ENCODE results near the gene CFAP90.
A peak's percentile ranks its signal among the peaks of the same experiment; 100 is the strongest.

Gene CFAP90

GRCh38 chr5:7850395-7851239 is at the start of gene CFAP90:
TSS of gene CFAP90 (minus strand) at chr5:7851133. CDS start at chr5:7851021, 112 bp downstream.
- peak; percentile 28 for DNase-seq (ENCODE audit: low spot score)

DNA sequence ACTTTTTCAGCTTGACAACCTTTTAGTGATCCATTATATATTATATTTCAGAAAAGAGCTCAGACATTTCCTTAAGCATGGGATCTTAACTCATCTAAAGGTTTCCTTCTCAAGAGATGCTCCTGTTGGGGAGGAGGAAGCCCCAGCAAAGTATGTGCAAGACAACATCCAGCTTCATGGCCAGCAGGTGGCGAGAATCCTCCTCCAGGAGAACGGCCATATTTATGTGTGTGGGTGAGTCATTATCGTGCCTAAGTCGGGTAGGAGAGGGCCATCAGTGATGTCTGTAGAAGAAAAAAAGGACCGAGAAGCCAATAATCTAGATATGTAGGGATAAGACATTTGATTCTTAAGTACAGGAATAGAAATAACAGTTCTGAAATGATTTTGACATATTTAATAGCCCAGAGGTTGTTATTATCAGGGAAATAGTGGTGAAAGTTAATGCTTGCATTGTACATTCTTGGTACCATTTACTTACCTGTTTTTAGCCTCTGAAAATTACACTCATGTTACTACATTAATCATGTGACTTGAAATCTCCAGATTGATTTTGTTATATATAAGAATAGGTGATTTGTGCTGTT is 46.2 kb upstream of the CFAP90 start:
- DNase-seq (ENCODE audit: low spot score), result peak; percentile 53

DNA sequence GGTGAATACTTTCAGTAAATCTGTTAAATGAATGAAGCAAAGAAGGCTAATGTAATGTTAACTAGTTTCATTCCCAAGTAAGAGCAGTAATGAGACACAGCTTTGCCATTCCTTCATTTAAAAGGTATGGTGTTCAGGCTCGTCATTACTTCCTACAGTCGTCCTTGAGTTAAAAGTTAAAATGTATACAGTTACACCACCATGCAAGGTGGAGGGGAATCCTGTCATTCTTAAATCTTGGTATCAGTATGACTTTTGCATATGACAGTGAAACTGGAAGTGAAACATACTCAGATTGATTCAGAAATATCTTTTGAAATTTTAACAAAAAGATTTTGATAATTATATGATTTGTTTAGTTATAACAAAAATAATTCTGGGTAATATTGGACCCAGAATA is 43.9 kb upstream of the CFAP90 start:
- DNase-seq (ENCODE audit: low spot score), result no peak

DNA sequence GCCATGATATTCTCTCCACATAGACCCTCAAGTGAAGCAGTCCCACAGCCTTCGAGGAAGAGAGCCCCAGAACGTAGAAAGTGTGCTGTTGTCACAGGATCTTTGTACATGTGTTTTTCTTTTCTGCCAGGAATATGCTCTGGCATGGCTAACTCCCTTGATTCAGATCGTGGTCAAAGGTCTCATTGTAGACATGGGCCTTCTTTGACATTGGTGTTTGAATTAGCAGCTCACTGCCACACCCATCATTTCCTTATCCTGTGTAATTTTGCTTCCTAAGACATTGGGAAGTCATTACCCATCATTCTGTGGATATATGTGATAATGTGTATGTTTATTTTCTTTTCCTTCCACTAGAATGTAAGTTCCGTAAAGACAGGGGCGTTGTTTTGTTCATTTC is 43.5 kb upstream of the CFAP90 start:
- no peak for DNase-seq (ENCODE audit: low spot score)

- no peak for DNase-seq (ENCODE audit: low spot score)
These were observed 38.0 kb upstream of the CFAP90 start for GRCh38 chr5:7888901-7889300.

- DNase-seq (ENCODE audit: low spot score), result peak; percentile 60
These were observed 36.0 kb upstream of the CFAP90 start for GRCh38 chr5:7886849-7887475.

- no peak for DNase-seq (ENCODE audit: low spot score)
These were observed 33.7 kb upstream of the CFAP90 start for GRCh38 chr5:7884491-7885267.

DNA sequence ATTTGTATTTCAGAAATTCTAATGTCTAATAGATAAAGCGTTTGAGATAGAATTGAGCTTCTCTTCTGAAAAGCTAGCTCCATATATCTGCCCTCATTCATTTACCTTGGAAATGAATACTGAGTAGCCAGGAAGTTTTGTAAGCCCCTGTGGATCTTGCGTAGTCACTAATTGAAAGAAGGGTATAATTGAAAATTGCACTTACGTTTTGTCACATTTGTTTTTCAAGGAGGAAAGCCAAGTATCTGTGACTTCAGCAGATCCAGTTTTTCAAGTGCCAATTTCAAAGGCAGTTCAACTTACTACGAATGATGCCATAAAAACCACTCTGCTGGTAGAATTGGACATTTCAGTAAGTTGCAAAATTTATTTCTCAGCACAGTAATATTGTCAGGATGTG is 32.0 kb upstream of the CFAP90 start:
- no peak for DNase-seq (ENCODE audit: low spot score)

DNA sequence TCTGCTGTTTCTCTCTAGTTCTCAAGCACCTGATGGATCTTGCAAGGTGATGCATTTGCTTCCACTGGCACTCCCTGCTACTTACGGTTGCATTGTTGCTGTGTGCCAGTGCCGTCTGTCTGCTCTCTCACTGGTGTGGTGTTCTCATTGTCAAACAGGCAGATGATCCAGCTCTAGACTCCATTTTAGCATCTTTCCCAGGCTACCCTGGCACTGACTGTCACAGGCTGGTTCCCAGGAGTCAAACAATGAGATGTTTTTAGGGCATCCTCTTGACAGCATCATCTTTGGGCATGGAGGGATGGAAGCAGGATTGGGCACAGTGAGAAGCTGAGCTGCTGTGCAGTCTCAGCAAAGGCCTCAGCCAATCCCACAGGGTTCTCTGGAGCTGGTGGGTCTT is 30.9 kb upstream of the CFAP90 start:
- DNase-seq (ENCODE audit: low spot score), result no peak

DNA sequence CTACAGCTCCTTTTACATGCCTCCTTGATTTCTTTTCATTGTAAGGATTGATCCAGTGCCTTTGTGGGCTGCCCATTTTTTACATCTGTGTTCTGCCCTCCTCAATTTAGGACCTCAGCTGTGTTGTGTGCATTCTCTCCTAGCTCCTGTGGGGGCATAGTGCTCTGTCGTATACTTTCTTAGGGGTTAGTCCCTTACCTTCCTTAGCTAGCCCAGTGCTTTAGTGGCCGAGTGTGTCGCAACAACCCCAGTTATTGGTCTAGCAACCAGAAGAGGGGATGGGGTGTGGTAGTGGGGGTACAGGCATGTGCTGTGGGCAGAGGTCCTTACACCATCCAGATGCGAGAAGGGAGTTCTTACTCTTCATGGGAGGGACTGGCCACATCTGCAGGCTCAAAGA is 30.2 kb upstream of the CFAP90 start:
- no peak for DNase-seq (ENCODE audit: low spot score)

- DNase-seq (ENCODE audit: low spot score), result no peak
These were observed 27.5 kb upstream of the CFAP90 start for GRCh38 chr5:7878381-7878873.

DNA sequence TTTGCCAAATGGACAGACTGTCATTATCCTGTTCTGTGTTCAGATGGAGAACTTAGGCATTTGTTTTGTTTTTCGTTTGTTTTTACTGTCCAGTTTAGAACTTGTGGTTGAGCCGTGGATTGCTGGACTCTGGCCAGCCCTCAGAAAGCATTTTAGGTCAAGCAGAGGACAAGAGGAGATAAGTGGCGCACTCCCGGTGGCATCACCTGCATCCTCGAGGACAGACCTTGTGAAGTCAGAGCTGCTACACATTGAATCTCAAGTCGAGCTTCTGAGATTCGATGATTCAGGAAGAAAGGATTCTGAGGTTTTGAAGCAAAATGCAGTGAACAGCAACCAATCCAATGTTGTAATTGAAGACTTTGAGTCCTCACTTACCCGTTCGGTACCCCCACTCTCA is 26.9 kb upstream of the CFAP90 start:
- DNase-seq (ENCODE audit: low spot score), result no peak

DNA sequence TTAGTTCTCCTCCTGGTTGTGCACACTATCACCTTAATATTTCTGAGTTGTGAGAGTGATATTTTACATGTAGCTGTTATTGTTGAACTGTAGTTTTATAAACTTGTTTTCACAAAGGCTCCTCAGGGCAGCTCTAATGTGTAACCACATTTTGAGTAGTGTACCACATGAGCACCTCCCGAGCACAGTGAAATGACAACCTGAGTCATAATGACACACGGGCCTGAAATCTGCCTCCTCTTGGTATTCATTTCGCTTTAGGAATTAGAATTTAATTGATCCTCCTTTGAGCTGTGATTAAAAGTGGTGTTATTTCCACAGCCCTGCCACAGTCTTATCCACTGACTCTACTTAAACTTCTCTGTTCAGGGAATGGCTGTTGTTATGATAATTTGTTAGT is 25.9 kb upstream of the CFAP90 start:
- DNase-seq (ENCODE audit: low spot score), result no peak

DNA sequence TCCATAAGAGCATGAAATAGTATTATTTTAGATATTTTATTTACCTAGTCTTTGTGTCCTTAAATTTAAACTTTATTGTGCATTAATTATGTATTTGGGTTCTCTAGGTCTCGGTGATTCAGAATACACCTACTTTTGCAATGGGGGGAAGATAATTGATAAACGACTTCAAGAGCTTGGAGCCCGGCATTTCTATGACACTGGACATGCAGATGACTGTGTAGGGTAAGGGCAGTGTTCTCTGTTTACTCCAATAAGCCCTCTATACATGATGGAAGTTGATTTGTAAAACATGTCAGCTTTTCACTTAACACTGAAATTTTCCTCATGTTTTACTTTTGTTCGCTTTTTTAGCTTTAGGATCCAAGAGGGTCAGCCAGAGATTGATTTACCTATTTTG is 24.2 kb upstream of the CFAP90 start:
- DNase-seq (ENCODE audit: low spot score), result no peak

DNA sequence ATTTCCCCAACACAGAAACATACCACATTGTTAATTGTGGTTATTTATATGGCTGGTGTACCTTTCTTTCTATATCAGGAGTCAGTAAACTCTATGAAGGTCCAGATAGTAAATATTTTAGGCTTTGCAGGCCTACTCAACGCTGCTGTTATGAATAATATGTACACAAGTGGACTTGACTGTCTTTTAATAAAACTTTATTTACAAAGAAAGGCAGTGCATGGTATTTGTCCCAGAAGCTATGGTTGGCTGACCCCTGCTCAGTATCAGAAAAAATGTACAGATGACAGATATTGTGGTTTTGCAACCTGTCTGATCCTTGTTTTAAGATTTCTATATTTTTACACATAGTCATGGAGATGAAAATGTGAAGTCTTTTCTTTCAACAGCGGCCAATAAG is 23.7 kb upstream of the CFAP90 start:
- DNase-seq (ENCODE audit: low spot score), result no peak

DNA sequence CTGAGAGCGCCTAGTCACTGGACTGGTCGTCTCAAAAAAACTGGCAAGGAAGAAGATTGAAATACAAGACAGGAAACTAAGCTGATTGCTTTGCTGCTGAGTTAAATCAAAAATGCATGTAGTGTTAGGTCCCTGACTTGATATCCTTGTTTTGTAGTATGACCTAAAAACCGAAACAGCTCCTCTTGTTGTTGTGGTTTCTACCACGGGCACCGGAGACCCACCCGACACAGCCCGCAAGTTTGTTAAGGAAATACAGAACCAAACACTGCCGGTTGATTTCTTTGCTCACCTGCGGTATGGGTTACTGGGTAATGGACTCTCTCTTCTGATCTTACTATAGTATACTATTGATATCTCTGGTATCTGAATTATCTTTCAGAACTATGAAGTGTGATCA is 22.3 kb upstream of the CFAP90 start:
- no peak for DNase-seq (ENCODE audit: low spot score)

GRCh38 chr5:7872517-7873130 is 21.7 kb upstream of the CFAP90 start:
- DNase-seq (ENCODE audit: low spot score), result no peak

DNA sequence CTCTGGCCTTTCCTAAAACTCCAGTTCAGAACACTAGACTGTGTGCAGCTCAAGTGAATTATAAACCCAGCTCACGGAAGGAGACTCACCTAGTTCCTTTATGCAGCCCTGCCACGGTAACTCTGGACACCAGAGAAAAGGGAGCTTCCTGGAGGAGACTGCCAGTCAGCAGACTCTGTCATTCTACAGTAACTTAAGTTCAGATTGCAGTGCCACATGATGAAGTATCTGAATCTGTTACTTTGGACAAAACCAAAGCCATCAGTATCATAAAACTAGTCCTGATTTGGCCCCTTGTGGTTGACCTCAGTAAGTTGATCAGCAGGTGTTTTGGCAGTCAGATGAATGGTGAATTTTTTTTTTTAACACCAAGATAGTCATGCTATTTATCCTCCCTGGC is 20.7 kb upstream of the CFAP90 start:
- DNase-seq (ENCODE audit: low spot score), result no peak

DNA sequence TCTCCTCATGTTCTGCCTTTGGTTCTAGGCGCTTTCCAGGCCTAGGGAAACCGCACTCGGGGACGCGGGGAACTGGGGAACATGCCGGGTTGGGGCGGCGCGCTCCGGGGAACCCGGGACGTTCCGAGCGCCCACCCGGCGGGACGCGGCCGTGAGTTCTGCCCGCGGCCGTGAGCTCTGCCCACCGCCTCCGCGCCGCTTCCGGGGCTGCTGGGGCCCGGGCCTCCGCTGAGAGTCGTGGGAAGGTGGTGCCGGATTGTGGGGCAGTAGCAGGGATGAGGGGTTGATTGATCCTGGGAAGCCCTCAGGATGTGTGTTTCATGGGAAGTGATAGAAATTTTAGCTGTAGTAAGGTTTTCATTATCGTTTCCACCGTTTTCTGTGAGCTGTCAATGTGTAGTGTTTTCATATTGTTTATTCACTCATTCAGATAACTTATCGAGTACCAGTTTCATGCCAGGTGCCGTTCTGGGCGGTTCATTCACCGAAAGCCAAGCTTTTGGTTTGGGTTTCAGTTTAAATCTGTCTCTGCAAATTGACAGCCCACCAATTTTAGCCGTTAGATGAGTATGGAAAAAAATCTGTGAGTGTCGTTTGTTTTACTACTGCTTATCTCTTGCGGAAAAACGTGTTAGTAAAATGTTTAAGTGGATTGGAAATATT is 18.7 kb upstream of the CFAP90 start:
- peak; percentile 11 for DNase-seq (ENCODE audit: low spot score)

- DNase-seq (ENCODE audit: low spot score), result peak; percentile 87
These were observed 18.0 kb upstream of the CFAP90 start, which contains the start of the genes FASTKD3 and MTRR for GRCh38 chr5:7868773-7869473. TSS of gene FASTKD3 (minus strand) at chr5:7869031. CDS start at chr5:7868083, 948 bp downstream. TSS of gene MTRR (plus strand) at chr5:7869148. CDS start at chr5:7870795, 1,647 bp downstream.

DNA sequence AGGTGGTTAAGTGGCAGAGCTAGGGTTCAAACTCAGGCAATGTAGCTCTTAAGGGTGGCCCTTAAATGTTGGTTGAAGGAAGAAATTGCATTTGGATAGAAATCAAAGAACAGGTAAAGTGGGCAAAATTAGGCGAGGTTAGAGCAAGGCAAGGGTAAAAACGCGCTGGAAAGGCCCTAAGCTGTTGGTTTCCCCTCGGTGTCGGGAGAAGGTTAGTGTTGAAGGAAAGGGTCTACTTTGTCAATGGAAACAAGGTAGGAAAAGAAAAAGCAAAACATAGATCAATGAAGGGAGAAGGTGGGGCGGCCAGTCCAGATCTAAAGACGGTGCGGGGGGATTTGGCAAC is 17.5 kb upstream of the CFAP90 start:
- peak; percentile 16 for DNase-seq (ENCODE audit: low spot score)
